ENCODE results near the gene FAM135A. TPM values are rescaled to one million over a fixed set of nuclear protein-coding genes. Genes with fewer than 3 reads are reported as not detected.

FAM135A gene
- total and polyA plus RNA-seq, 2 of the 8 experiments (the other 6 are each of a cell fraction or from before 2014, with no cell fraction given): 17.4 to 35.7 TPM

DNA sequence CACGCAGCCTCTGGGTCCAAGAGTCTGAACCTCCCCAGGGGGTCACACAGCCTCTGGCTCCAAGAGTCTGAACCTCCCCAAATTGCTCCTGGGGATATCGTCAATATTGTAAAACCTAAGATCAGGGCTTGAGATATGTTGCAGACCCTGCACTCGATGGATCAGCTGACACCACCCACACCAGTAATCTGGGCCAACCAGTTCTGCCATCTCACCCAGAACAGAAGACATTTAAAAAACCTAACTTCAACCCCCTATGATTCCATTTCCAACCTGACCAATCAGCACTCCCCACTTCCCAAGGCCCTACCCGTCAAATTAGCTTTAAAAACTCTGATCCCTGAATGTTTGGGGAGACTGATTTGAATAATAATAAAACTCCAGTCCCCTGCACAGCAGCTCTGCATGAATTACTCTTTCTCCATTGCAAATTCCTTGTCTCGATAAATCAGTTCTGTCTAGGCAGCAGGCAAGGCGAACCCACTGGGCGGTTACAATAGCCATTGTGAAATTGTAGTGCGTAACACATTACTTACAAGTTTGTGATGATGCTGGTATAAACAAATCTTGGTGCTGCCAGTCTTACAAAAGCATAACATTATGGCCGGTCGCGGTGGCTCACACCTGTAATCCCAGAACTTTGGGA lies 32.4 kb upstream of the FAM135A start:
- no peak overlapping the region for H4K91ac ChIP-seq (replicated peaks; ENCODE audit: insufficient read length, low read length)
- ChIA-PET POLR2A (ENCODE audit: partially characterized antibody) (interaction anchor here (2.3 kb wide), 1 partner anchor 32 kb away, joined by 11 read pairs; the partner anchor contains the start of gene FAM135A), CTCF (ENCODE audit: partially characterized antibody) (interaction anchor here (0.8 to 2.3 kb wide), 4 partner anchors 10 to 307 kb away, joined by 3 to 19 read pairs (median 8); no protein-coding TSS in a partner anchor)
- no peak overlapping the region for H3K18ac ChIP-seq (ENCODE audit: extremely low read depth, low read length)
- H3K4ac ChIP-seq (replicated peaks; ENCODE audit: insufficient read length, low read depth, low read length): no peak overlapping the region
- H3K9ac ChIP-seq (replicated peaks in 1 of 4; ENCODE audit: extremely low read depth in 1 of 4, low read depth in 3 of 4, low read length in 3 of 4): no peak overlapping the region
- no peak overlapping the region for H3K14ac ChIP-seq (ENCODE audit: insufficient read length)
- H3K36me3 ChIP-seq (ENCODE audit: control insufficient read depth in 2 of 4, insufficient read depth in 4 of 4, low read length in 3 of 4): no peaks in the 10 kb centered on the region
- no peak overlapping the region for H2BK15ac ChIP-seq (ENCODE audit: low read length)
- H3K4me1 ChIP-seq (replicated peaks in 1 of 4; ENCODE audit: control insufficient read depth in 3 of 4, insufficient read depth in 4 of 4, low read length in 3 of 4): no peaks in the 10 kb centered on the region; a peak in 1 of 7 replicates
- no peaks in the 10 kb centered on the region for H3K9me3 ChIP-seq (ENCODE audit: insufficient read depth in 2 of 2, low read depth in 1 of 2, low read length in 1 of 2)
- H4K20me1 ChIP-seq (replicated peaks in 1 of 2; ENCODE audit: control insufficient read depth in 1 of 2, insufficient read depth in 2 of 2, low read length in 2 of 2): no peaks in the 10 kb centered on the region
- H2BK120ac ChIP-seq (replicated peaks; ENCODE audit: low read depth, low read length): no peak overlapping the region
- no peak overlapping the region for H3K23ac ChIP-seq (ENCODE audit: insufficient read length)
- no peak overlapping the region for H2BK20ac ChIP-seq (ENCODE audit: low read length)
- H2BK12ac ChIP-seq (ENCODE audit: low read depth, low read length): no peak overlapping the region
- no peaks in the 10 kb centered on the region for H3K23me2 ChIP-seq (ENCODE audit: low read depth, low read length)
- no peak for FAIRE-seq
- no peak overlapping the region for H3K56ac ChIP-seq (replicated peaks; ENCODE audit: insufficient read length, low read depth, low read length)
- H3K27ac ChIP-seq (ENCODE audit: low read depth, low read length): no peak overlapping the region
- no peak overlapping the region for H4K5ac ChIP-seq (ENCODE audit: insufficient read length, low read depth, low read length)
- no peak overlapping the region for H2AK5ac ChIP-seq (ENCODE audit: low read depth, low read length)
- no peak overlapping the region for H3K4me3 ChIP-seq (ENCODE audit: extremely low read depth in 1 of 4, insufficient read depth in 2 of 4, low read depth in 3 of 4, low read length in 4 of 4)
- H4K8ac ChIP-seq (ENCODE audit: extremely low read depth, insufficient read depth, low read length): no peak overlapping the region
- H3K27me3 ChIP-seq (replicated peaks in 1 of 4; ENCODE audit: control insufficient read depth in 3 of 4, extremely low read depth in 1 of 4, insufficient read depth in 3 of 4, low read length in 3 of 4): no peaks in the 10 kb centered on the region
- H2AFZ ChIP-seq (ENCODE audit: low read length): no peak overlapping the region
- no peaks in the 10 kb centered on the region for H3K79me2 ChIP-seq (ENCODE audit: control insufficient read depth in 1 of 2, insufficient read depth in 2 of 2, low read length in 2 of 2)
- DNase-seq (ENCODE audit: low read depth in 1 of 2, low spot score in 2 of 2): no peak
- H3K79me1 ChIP-seq (ENCODE audit: low read depth, low read length): no peaks in the 10 kb centered on the region
- H3K4me2 ChIP-seq (ENCODE audit: insufficient read depth in 1 of 2, low read depth in 2 of 2, low read length in 2 of 2): no peak overlapping the region
- H2BK5ac ChIP-seq (ENCODE audit: low read depth, low read length): no peak overlapping the region
- WGBS, 2 experiments (ENCODE audit: extremely low coverage in 1 of 2, insufficient coverage in 1 of 2, insufficient read length in 1 of 2, insufficient replicate concordance in 2 of 2, low coverage in 1 of 2, low lambda C conversion rate in 2 of 2, missing lambda C conversion rate in 1 of 2): 89% methylated on average over 11 of the region's 11 CpGs; no CpG with 5 or more reads in 1 of the 2 experiments
- TF ChIP-seq CHD2 (IDR thresholded peaks at IDR 0.05; ENCODE audit: low read length): no peak
- no peak for TF ChIP-seq CREB1 (IDR thresholded peaks at IDR 0.05)
- no peak for TF ChIP-seq GABPA (IDR thresholded peaks at IDR 0.05; ENCODE audit: borderline replicate concordance, insufficient read depth, low read length)
- TF ChIP-seq POU5F1 (IDR thresholded peaks at IDR 0.05; ENCODE audit: low read depth, low read length): no peak
- no peak for TF ChIP-seq NRF1 (IDR thresholded peaks at IDR 0.05; ENCODE audit: low read depth, low read length)
- TF ChIP-seq ZNF274 (IDR thresholded peaks at IDR 0.05; ENCODE audit: borderline replicate concordance, extremely low read depth, low read length): no peak
- TF ChIP-seq TEAD4 (IDR thresholded peaks at IDR 0.05; ENCODE audit: low read depth, low read length): no peak
- no peak for TF ChIP-seq RXRA (IDR thresholded peaks at IDR 0.05; ENCODE audit: insufficient read depth, low read depth, low read length)
- no peak for TF ChIP-seq SAP30 (IDR thresholded peaks at IDR 0.05; ENCODE audit: insufficient read depth, insufficient replicate concordance, low read length)
- no peak for TF ChIP-seq RFX5 (IDR thresholded peaks at IDR 0.05; ENCODE audit: borderline replicate concordance, low read depth, low read length)
- TF ChIP-seq HDAC2 (IDR thresholded peaks at IDR 0.05; ENCODE audit: borderline replicate concordance in 1 of 2, low read depth in 2 of 2, low read length in 2 of 2): no peak
- no peak for TF ChIP-seq KDM1A (IDR thresholded peaks at IDR 0.05; ENCODE audit: borderline replicate concordance, low read length)
- TF ChIP-seq SP2 (IDR thresholded peaks at IDR 0.05; ENCODE audit: low read length): no peak

Data from H1 (cell line).